GM21717 (cell line): Measurements from ENCODE around the gene OSBPL2.

Source experiments
- ATAC-seq: cut with Tn5 transposase; IDR thresholded peaks from one replicate; pipeline ENCODE4 v1.9.1; 2021; ENCODE audit warnings: mild to moderate bottlenecking, moderate library complexity; ENCODE audit not compliant: unreplicated experiment

The OSBPL2 gene

GRCh38 chr20:62296724-62297448 lies 58.6 kb downstream of the OSBPL2 start:
- ATAC-seq: no peak

DNA sequence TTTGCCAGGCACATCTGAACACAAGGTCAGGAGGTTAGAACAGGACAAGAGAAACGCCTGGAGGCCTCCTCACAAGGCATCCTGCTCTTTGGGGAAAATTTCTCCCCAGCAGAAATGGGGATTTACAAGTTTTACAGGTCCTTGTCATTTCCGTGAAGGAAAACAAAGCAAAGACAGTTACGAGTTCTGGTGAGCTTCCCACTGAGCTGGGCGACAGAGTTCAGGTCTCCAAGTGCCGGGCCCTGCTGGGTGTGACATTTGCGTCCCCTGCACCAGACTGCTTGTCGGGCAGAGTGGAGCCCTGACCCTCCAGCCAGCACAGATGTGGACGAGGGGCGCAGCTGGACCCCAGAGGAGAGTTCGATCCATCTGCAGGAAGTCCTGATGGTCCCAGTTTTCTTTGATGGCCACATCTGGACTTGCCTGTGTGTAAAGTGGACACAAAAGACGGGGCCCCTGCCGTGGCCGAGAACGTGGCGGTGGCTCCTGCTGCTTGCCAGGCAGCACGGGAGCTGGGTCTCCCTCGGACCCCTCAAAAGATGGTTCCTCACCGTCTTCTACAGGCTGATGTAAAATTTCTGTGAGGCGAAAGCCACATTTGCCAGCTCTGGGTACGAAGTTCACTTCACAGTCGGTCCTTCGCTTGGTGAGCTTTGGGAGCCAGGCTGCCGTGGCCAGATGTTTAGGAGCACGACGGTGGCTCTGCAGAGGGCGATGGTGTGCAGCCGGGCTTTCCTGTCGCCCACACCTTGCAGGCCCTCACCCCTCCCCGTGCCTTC lies 59.3 kb downstream of the OSBPL2 start:
- ATAC-seq: no peak

DNA sequence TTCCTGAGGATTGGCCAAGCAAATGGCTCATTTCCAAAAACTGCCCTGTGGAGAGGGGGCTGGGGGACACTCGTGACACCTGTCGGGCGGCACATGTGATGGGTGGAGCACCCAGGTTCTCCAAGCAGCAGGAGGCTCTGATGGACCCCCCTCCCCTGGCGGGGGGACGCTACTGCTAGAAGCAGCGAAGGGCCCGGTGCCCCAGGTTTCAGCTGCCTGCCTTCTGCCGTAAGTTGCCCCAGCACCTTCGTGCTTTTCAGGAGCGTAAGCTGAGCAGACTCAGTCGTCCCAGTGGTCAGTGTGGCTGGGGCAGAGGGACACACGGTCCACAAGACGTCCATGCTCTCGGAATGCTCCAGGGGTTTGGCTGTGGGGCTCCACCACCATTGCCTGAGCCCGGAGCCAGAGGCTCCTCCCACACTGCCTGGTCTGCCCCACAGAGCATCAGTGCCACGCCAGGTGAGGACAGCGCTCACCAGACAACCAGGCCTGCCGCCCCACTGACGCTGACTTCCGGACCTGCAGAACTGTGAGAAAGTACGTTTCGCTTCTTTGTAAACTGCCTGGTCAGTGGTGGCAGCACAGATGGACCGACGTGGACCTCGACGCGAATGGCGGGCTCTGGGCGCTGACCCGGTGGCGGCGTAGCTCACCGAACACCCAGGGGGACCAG lies 60.4 kb downstream of the OSBPL2 start:
- no peak for ATAC-seq

DNA sequence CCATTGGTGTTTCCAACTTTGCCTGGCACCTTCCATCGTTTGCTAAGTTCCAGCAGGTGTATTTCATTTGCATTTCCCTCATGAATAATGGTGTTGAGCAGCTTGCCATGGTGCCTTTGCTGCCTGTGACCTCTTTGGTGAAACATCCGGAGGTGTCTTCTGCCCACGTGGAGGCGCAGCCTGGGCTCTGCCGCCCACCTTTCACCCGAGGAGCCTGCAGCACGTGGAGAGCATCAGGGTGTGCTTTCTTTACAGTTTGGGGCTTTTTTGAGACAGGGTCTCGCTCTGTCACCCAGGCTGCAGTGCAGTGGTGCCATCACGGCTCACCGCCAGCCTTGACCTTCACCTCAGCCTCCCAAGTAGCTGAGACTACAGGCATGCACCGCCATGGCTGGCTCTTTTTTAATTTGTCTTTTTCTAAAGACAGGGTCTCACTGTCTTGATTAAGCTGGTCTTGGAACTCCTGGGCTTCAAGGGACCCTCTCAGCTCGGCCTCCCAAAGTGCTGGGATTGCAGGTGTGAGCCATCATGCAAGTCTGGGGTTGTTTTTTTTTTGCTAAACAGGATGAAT lies 61.4 kb downstream of the OSBPL2 start:
- ATAC-seq: no peak

- ATAC-seq: no peak
Observed at GRCh38 chr20:62300319-62300718, 62.0 kb downstream of the OSBPL2 start.

- no peak for ATAC-seq
Observed at GRCh38 chr20:62301111-62301668, 62.9 kb downstream of the OSBPL2 start.

- ATAC-seq: peak; percentile 31
Observed at GRCh38 chr20:62301773-62302340, 63.5 kb downstream of the OSBPL2 start.

- peak; percentile 75 for ATAC-seq
Observed at GRCh38 chr20:62302341-62303061, 64.2 kb downstream of the OSBPL2 start, which contains the start of gene ADRM1. Gene ADRM1 (plus strand): TSS chr20:62302997. CDS start chr20:62303569, 572 bp downstream.

- ATAC-seq: no peak
Observed at GRCh38 chr20:62303062-62303339, 64.7 kb downstream of the OSBPL2 start.

DNA sequence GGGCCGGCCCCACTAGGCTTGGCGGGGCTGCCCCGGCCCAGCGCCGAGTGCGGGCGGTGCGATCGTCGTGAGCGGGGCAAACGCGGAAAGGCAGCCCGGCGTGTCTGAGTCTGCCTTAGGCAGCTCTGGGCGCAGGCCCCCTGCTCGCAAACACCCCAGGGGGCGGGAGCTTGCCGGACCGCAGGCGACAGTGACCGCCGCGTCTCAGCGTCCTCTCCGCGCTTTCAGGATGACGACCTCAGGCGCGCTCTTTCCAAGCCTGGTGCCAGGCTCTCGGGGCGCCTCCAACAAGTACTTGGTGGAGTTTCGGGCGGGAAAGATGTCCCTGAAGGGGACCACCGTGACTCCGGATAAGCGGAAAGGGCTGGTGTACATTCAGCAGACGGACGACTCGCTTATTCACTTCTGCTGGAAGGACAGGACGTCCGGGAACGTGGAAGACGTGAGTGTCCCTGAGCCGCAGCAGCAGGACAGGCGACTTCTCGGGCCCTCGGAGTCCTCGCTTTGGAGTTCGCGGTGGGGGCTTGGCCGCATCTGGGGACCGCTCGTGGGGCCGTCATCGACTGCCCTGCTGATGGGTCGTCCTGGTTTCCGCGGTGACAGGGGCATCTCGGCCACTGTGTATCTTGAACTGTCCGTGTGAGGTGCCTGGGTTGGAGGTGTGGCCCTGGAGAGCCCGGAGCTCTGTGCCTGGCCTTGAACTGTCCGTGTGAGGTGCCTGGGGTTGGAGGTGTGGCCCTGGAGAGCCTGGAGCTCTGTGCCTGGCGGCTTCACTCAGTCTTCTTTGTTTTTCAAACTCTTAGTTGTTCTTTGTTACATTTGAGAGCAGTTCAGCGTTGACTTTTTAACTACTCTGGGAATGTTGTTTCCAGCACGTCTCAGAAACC lies 65.3 kb downstream of the OSBPL2 start:
- no peak for ATAC-seq

DNA sequence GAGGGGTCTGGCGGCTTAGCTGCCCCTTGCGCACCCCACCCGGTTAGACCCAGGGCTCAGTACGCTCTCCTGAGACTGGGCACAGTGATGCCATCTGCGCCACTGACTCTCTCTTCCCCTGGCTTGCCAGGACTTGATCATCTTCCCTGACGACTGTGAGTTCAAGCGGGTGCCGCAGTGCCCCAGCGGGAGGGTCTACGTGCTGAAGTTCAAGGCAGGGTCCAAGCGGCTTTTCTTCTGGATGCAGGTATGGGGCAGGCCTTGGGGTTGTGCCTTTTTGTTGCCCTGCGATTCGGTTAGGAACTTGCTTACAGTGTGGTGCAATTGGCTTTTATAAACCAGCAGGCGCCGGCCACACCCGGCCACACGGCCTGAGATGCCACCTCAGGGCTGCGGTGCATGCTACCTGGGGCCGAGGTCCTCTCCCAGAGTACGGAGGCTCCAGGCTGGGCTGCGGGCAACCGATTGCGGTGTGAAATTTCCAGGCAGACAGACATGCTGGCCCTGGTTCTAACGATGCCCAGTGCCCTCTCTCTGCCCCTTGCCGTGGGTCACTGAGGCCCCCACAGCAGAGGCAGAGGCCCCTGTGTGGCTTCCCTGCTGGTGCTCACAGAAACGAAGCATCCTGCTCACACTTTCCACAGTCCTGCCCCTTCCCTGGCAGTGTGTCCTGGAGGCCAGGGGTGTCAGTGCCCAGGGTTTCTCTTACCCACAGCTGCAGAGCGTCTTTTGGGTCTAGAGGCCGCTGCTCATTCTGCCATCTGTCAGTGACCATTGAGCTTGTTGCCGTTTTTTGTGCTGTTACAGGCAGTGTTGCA lies 66.2 kb downstream of the OSBPL2 start:
- no peak for ATAC-seq

GRCh38 chr20:62305149-62305764 lies 66.9 kb downstream of the OSBPL2 start:
- no peak for ATAC-seq

GRCh38 chr20:62305765-62306413 lies 67.6 kb downstream of the OSBPL2 start:
- no peak for ATAC-seq

- no peak for ATAC-seq
Observed at GRCh38 chr20:62306414-62307187, 68.3 kb downstream of the OSBPL2 start.

GRCh38 chr20:62307226-62308101 lies 69.1 kb downstream of the OSBPL2 start:
- no peak for ATAC-seq
